Uterus (tissue), 2 donors: Measurements from ENCODE around the gene INIP.

Experiments used
- CTCF ChIP-seq, 4 experiments: fragments of 200-600 bp in 2 of 4; fragments of 450-650 bp in 2 of 4; sonication (generic) in 2 of 4; IDR thresholded peaks; one replicate each; pipeline ENCODE4 v1.5.1; 2016 to 2019; ENCODE audit warnings: antibody characterized with exemption in 4 of 4, mild to moderate bottlenecking in 2 of 4, moderate library complexity in 1 of 4
- POLR2A ChIP-seq, 2 donors: fragments of 450-650 bp; IDR thresholded peaks; one replicate each; pipeline ENCODE4 v1.6.1; 2016; ENCODE audit warnings: antibody characterized with exemption in 2 of 2, mild to moderate bottlenecking in 1 of 2, moderate library complexity in 1 of 2

- TF ChIP-seq CTCF (IDR thresholded peaks at IDR 0.05) (no peak), POLR2A (IDR thresholded peaks at IDR 0.05) (no peak)
These were observed 21.5 kb downstream of the INIP start for GRCh38 chr9:112696461-112696860.
